Lung (tissue), 12 donors: ENCODE data around the gene ZC3H18. TPM values are rescaled to one million over a fixed set of nuclear protein-coding genes. Genes with fewer than 3 reads are reported as not detected.

Experiments used
- ATAC-seq: fragments of 200-7000 bp; cut with Tn5 transposase; one replicate; pipeline ENCODE4 v1.9.1; 2020; ENCODE audit warnings: moderate number of reproducible peaks; ENCODE audit not compliant: insufficient read depth, low FRiP score
- DNase-seq, 3 donors: peaks; one replicate each; pipeline ENCODE4 v3.0.0-alpha.2; 2013 to 2017
- H3K27ac ChIP-seq, 2 donors: one replicate each; pipeline ENCODE4 v1.5.1; 2013; ENCODE audit warnings: mild to moderate bottlenecking in 2 of 2, moderate library complexity in 2 of 2, control low read depth in 1 of 2, inconsistent platforms in 1 of 2, low read depth in 1 of 2, low read length in 1 of 2
- H3K27me3 ChIP-seq, 3 donors: one replicate each; pipeline ENCODE4 v1.5.1; 2013; ENCODE audit warnings: low read length in 2 of 3; ENCODE audit not compliant: control insufficient read depth in 3 of 3, insufficient read depth in 3 of 3
- H3K36me3 ChIP-seq, 4 donors: one replicate each; pipeline ENCODE4 v1.5.1; 2013; ENCODE audit warnings: low read length in 4 of 4, mild to moderate bottlenecking in 1 of 4, moderate library complexity in 1 of 4; ENCODE audit not compliant: control insufficient read depth in 4 of 4, insufficient read depth in 4 of 4
- H3K4me1 ChIP-seq, 5 donors: one replicate each; pipeline ENCODE4 v1.5.1; 2013; ENCODE audit warnings: low read length in 5 of 5, mild to moderate bottlenecking in 2 of 5, moderate library complexity in 1 of 5; ENCODE audit not compliant: control insufficient read depth in 5 of 5, insufficient read depth in 5 of 5
- H3K4me3 ChIP-seq: one replicate; pipeline ENCODE4 v1.5.1; 2013; ENCODE audit warnings: mild to moderate bottlenecking, control low read depth, moderate library complexity
- H3K9ac ChIP-seq, 2 donors: one replicate each; pipeline ENCODE4 v1.5.1; 2013; ENCODE audit warnings: low read length in 2 of 2, control low read depth in 1 of 2; ENCODE audit not compliant: insufficient read depth in 1 of 2
- H3K9me3 ChIP-seq, 4 donors: one replicate each; pipeline ENCODE4 v1.5.1; 2013; ENCODE audit warnings: low read length in 3 of 4, mild to moderate bottlenecking in 1 of 4, moderate library complexity in 1 of 4; ENCODE audit not compliant: control insufficient read depth in 4 of 4, insufficient read depth in 3 of 4
- CTCF ChIP-seq: IDR thresholded peaks from 2 replicates; pipeline ENCODE4 v1.5.1; 2012; ENCODE audit warnings: mild to moderate bottlenecking; ENCODE audit errors: control extremely low read depth, extremely low read depth
- WGBS, 2 donors: extraction: QIAGEN DNeasy Blood & Tissue Kit; methylation state at CpG; one replicate each; pipeline ENCODE4 v1.1.7; 2013; 5-methylcytosine and 5-hydroxymethylcytosine counted together
- polyA plus RNA-seq, 2 donors: library from polyadenylated mRNA; stranded (reverse); fragments of 200-250 nt; gene quantifications; one replicate each; pipeline ENCODE4 v1.2.1, GENCODE V29; 2013
- total RNA-seq, 2 donors: library from RNA; depleted of rRNA in 1 of 2; stranded (reverse); fragments of >200 nt in 1 of 2; gene quantifications; one replicate each; pipeline ENCODE4 v1.2.1, GENCODE V29; 2014 to 2021
- donor health status: control.
- donor health status: control.
- donor health status: Bipolar disorder and iron deficiency.
- donor health status: healthy.
- donor health status: DM: yes; HTN: yes; CAD: no.

ZC3H18 gene
- total and polyA plus RNA-seq, 4 donors, result 21.2 to 44.0 (median 28.6) TPM

- Histone ChIP-seq H3K4me1 (peaks cover 0 to 5% (median 0%) of the 10 kb centered on the region in 5 donors), H3K4me3 (no peak overlapping the region), H3K27ac (no peak overlapping the region), H3K9ac (no peak overlapping the region), H3K9me3 (no peaks in the 10 kb centered on the region), H3K36me3 (peaks cover 1 to 54% (median 13%) of the 10 kb centered on the region in 4 donors), H3K27me3 (peaks cover 0 to 4% (median 0%) of the 10 kb centered on the region in 3 donors)
- WGBS, 2 donors, result 86 to 88% methylated on average over 9 of the region's 9 CpGs
- DNase-seq (no peak), ATAC-seq (no peak)
- TF ChIP-seq CTCF, result no peak
Observed at GRCh38 chr16:88629835-88630234, 59.6 kb downstream of the ZC3H18 start.

- Histone ChIP-seq H3K9me3 (no peaks in the 10 kb centered on the region), H3K9ac (no peak overlapping the region), H3K36me3 (peaks cover 0 to 48% (median 11%) of the 10 kb centered on the region in 4 donors), H3K4me1 (peaks cover 0 to 7% (median 0%) of the 10 kb centered on the region in 5 donors), H3K27me3 (peaks cover 0 to 4% (median 0%) of the 10 kb centered on the region in 3 donors), H3K27ac (no peak overlapping the region), H3K4me3 (no peak overlapping the region)
- no peak for ATAC-seq
- no peak for TF ChIP-seq CTCF
- DNase-seq, result no peak
- WGBS, 2 donors, result 93 to 96% methylated on average over 10 to 12 of the region's 12 CpGs
Observed at GRCh38 chr16:88630433-88630832, 60.2 kb downstream of the ZC3H18 start.

- Histone ChIP-seq H3K9ac (no peak overlapping the region), H3K4me3 (no peak overlapping the region), H3K9me3 (no peaks in the 10 kb centered on the region), H3K4me1 (peaks cover 0 to 7% (median 0%) of the 10 kb centered on the region in 5 donors), H3K27me3 (peaks cover 0 to 5% (median under 1%) of the 10 kb centered on the region in 3 donors), H3K27ac (no peak overlapping the region), H3K36me3 (peaks cover 0 to 45% (median 10%) of the 10 kb centered on the region in 4 donors)
- no peak for ATAC-seq
- 95 to 96% methylated on average over 23 of the region's 23 CpGs for WGBS, 2 donors
- DNase-seq, result no peak
- no peak for TF ChIP-seq CTCF
Observed at GRCh38 chr16:88630941-88631340, 60.7 kb downstream of the ZC3H18 start.

- H3K36me3 ChIP-seq, result peaks cover 0 to 43% (median 10%) of the 10 kb centered on the region in 4 donors
- no peak for ATAC-seq
- peaks cover 0 to 9% (median 3%) of the 10 kb centered on the region in 3 donors for H3K27me3 ChIP-seq
- H3K4me3 ChIP-seq, result no peak overlapping the region
- no peak overlapping the region for H3K27ac ChIP-seq
- H3K9me3 ChIP-seq, result no peaks in the 10 kb centered on the region
- DNase-seq, result no peak
- no peak for TF ChIP-seq CTCF
- WGBS, 2 donors, result 80% methylated on average over 16 of the region's 16 CpGs
- peaks cover 0 to 7% (median 0%) of the 10 kb centered on the region in 5 donors for H3K4me1 ChIP-seq
- no peak overlapping the region for H3K9ac ChIP-seq
Observed at GRCh38 chr16:88631384-88631783, 61.2 kb downstream of the ZC3H18 start.
